Loucy (cell line): ENCODE measurements around the gene PPP1R9B.

ENCODE experiments used
- CTCF ChIP-seq: fragments of 200-600 bp; sonication (generic); conservative IDR thresholded peaks from 2 replicates; pipeline ENCODE4 v1.5.1; 2014; ENCODE audit warnings: mild to moderate bottlenecking, antibody characterized with exemption, low read length
- EZH2phosphoT487 ChIP-seq: fragments of 200-600 bp; IDR thresholded peaks from 2 replicates; pipeline ENCODE4 v1.6.1; 2018; ENCODE audit warnings: antibody characterized with exemption, mild to moderate bottlenecking, moderate library complexity, borderline replicate concordance

- no peak for TF ChIP-seq CTCF
- no peak for TF ChIP-seq EZH2phosphoT487
Measured at GRCh38 chr17:50099003-50099402, 51.5 kb downstream of the PPP1R9B start.
